Neural crest cell (in vitro differentiated cells): Measurements from ENCODE around the gene CAMK2D. TPM values are rescaled to one million over a fixed set of nuclear protein-coding genes. Genes with fewer than 3 reads are reported as not detected.

Experiments
- DNase-seq: peaks from one replicate; pipeline ENCODE4 v3.0.0; 2021; ENCODE audit warnings: low read depth, mixed read lengths, low spot score
- H3K27ac Mint-ChIP-seq: one replicate; pipeline ENCODE4 v1.8.0; 2021; ENCODE audit warnings: mild to moderate bottlenecking, mixed read lengths; ENCODE audit not compliant: unreplicated experiment
- H3K27me3 Mint-ChIP-seq: 2 replicates; pipeline ENCODE4 v1.8.0; 2021; ENCODE audit warnings: low read depth, mild to moderate bottlenecking, mixed read lengths
- H3K36me3 Mint-ChIP-seq: 2 replicates; pipeline ENCODE4 v1.8.0; 2021; ENCODE audit warnings: low read depth, mild to moderate bottlenecking, mixed read lengths
- H3K4me1 Mint-ChIP-seq: 2 replicates; pipeline ENCODE4 v1.8.0; 2021; ENCODE audit warnings: mixed read lengths
- H3K4me3 Mint-ChIP-seq: one replicate; pipeline ENCODE4 v1.8.0; 2021; ENCODE audit warnings: mild to moderate bottlenecking, mixed read lengths
- H3K9me3 Mint-ChIP-seq: 2 replicates; pipeline ENCODE4 v1.8.0; 2021; ENCODE audit warnings: mixed read lengths
- CTCF ChIP-seq: fragments of 200-600 bp; sonication (generic); conservative IDR thresholded peaks from 2 replicates; pipeline ENCODE4 v1.5.0; 2021; ENCODE audit warnings: antibody characterized with exemption, mild to moderate bottlenecking
- total RNA-seq: library from RNA; stranded (reverse); gene quantifications from 2 replicates; pipeline ENCODE4 v1.2.1, GENCODE V29; 2021

Gene CAMK2D
- total RNA-seq, 1 donor from 2014 or later, result 33.7 TPM

- Mint-ChIP-seq H3K27me3 (no peaks in the 10 kb centered on the region), H3K27ac (no peak overlapping the region), H3K4me1 (peaks cover 3% of the 10 kb centered on the region), H3K9me3 (no peaks in the 10 kb centered on the region), H3K36me3 (peaks cover 7% of the 10 kb centered on the region), H3K4me3 (no peak overlapping the region)
- peak; percentile 85 for DNase-seq
- peak; percentile 97 for TF ChIP-seq CTCF
Measured at GRCh38 chr4:113547487-113548042, 214.0 kb downstream of the CAMK2D start.

- peaks cover 3% of the 10 kb centered on the region for H3K4me1 Mint-ChIP-seq
- H3K27ac Mint-ChIP-seq, result no peak overlapping the region
- DNase-seq, result no peak
- no peaks in the 10 kb centered on the region for H3K9me3 Mint-ChIP-seq
- TF ChIP-seq CTCF, result no peak
- peaks cover 7% of the 10 kb centered on the region for H3K36me3 Mint-ChIP-seq
- no peak overlapping the region for H3K4me3 Mint-ChIP-seq
- H3K27me3 Mint-ChIP-seq, result no peaks in the 10 kb centered on the region
Measured at GRCh38 chr4:113541933-113542332, 219.6 kb downstream of the CAMK2D start.

GRCh38 chr4:113540859-113541258 lies 220.7 kb downstream of the CAMK2D start:
- no peak overlapping the region for H3K27ac Mint-ChIP-seq
- peaks cover 11% of the 10 kb centered on the region for H3K36me3 Mint-ChIP-seq
- no peaks in the 10 kb centered on the region for H3K27me3 Mint-ChIP-seq
- DNase-seq, result no peak
- H3K9me3 Mint-ChIP-seq, result no peaks in the 10 kb centered on the region
- no peak overlapping the region for H3K4me3 Mint-ChIP-seq
- peaks cover 3% of the 10 kb centered on the region for H3K4me1 Mint-ChIP-seq
- TF ChIP-seq CTCF, result no peak

GRCh38 chr4:113539408-113539807 lies 222.1 kb downstream of the CAMK2D start:
- Mint-ChIP-seq H3K27me3 (no peaks in the 10 kb centered on the region), H3K4me3 (no peak overlapping the region), H3K36me3 (peaks cover 7% of the 10 kb centered on the region), H3K4me1 (peaks cover 3% of the 10 kb centered on the region), H3K27ac (no peak overlapping the region), H3K9me3 (no peaks in the 10 kb centered on the region)
- no peak for TF ChIP-seq CTCF
- no peak for DNase-seq

- no peaks in the 10 kb centered on the region for H3K9me3 Mint-ChIP-seq
- no peak for TF ChIP-seq CTCF
- no peaks in the 10 kb centered on the region for H3K27me3 Mint-ChIP-seq
- peaks cover 3% of the 10 kb centered on the region for H3K36me3 Mint-ChIP-seq
- peaks cover 3% of the 10 kb centered on the region for H3K4me1 Mint-ChIP-seq
- H3K27ac Mint-ChIP-seq, result no peak overlapping the region
- no peak for DNase-seq
- H3K4me3 Mint-ChIP-seq, result no peak overlapping the region
Measured at GRCh38 chr4:113537628-113538027, 223.9 kb downstream of the CAMK2D start.
